ENCODE measurements around the gene TSHZ3. TPM values are rescaled to one million over a fixed set of nuclear protein-coding genes. Genes with fewer than 3 reads are reported as not detected.

The TSHZ3 gene
- polyA plus RNA-seq, 1 experiment: 10.9 TPM

GRCh38 chr19:31303262-31303815 is 45.9 kb downstream of the TSHZ3 start:
- Histone ChIP-seq H3K27ac (ENCODE audit: low read depth, low read length) (no peak overlapping the region), H3K4me3 (ENCODE audit: low read depth, low read length) (no peak overlapping the region), H3K9me3 (ENCODE audit: control insufficient read depth, insufficient read depth, low read length) (no peaks in the 10 kb centered on the region; the same call in 1 of the 2 replicates), H3K27me3 (ENCODE audit: control insufficient read depth, insufficient read depth, low read length) (no peaks in the 10 kb centered on the region)
- DNase-seq (ENCODE audit: low read depth, low spot score): no peak
- no peak for TF ChIP-seq CTCF (IDR thresholded peaks at IDR 0.05; ENCODE audit: low read depth, low read length)
- CTCF ChIA-PET: interaction anchor here (0.8 to 1.6 kb wide), 2 partner anchors 11 to 35 kb away, joined by 4 to 10 read pairs; no protein-coding TSS in a partner anchor
- POLR2A ChIA-PET: no interaction called here

- ChIA-PET CTCF (interaction anchor here (1.6 kb wide), 1 partner anchor 37 kb away, joined by 10 read pairs; no protein-coding TSS in a partner anchor), POLR2A (no interaction called here)
- Histone ChIP-seq H3K4me3 (ENCODE audit: low read depth, low read length) (no peak overlapping the region), H3K27ac (ENCODE audit: low read depth, low read length) (peak overlapping the region; percentile 2), H3K9me3 (ENCODE audit: control insufficient read depth, insufficient read depth, low read length) (no peaks in the 10 kb centered on the region; the same call in 1 of the 2 replicates), H3K27me3 (ENCODE audit: control insufficient read depth, insufficient read depth, low read length) (no peaks in the 10 kb centered on the region)
- no peak for DNase-seq (ENCODE audit: low read depth, low spot score)
- TF ChIP-seq CTCF (IDR thresholded peaks at IDR 0.05; ENCODE audit: low read depth, low read length): no peak
These were observed 47.8 kb downstream of the TSHZ3 start for GRCh38 chr19:31301306-31301980.

GRCh38 chr19:31300422-31300821 is 48.8 kb downstream of the TSHZ3 start:
- Histone ChIP-seq H3K9me3 (ENCODE audit: control insufficient read depth, insufficient read depth, low read length) (no peaks in the 10 kb centered on the region), H3K27ac (ENCODE audit: low read depth, low read length) (no peak overlapping the region), H3K4me3 (ENCODE audit: low read depth, low read length) (no peak overlapping the region), H3K27me3 (ENCODE audit: control insufficient read depth, insufficient read depth, low read length) (no peaks in the 10 kb centered on the region)
- POLR2A ChIA-PET: no interaction called here
- CTCF ChIA-PET: interaction anchor here (0.9 kb wide), 1 partner anchor 29 kb away, joined by 4 read pairs; no protein-coding TSS in a partner anchor
- DNase-seq (ENCODE audit: low read depth, low spot score): no peak
- TF ChIP-seq CTCF (IDR thresholded peaks at IDR 0.05; ENCODE audit: low read depth, low read length): no peak

GRCh38 chr19:31299665-31300064 is 49.6 kb downstream of the TSHZ3 start:
- H3K4me3 ChIP-seq (ENCODE audit: low read depth, low read length): no peak overlapping the region
- no peak for TF ChIP-seq CTCF (IDR thresholded peaks at IDR 0.05; ENCODE audit: low read depth, low read length)
- CTCF ChIA-PET: interaction anchor here (0.9 kb wide), 1 partner anchor 28 kb away, joined by 4 read pairs; no protein-coding TSS in a partner anchor
- no peaks in the 10 kb centered on the region for H3K27me3 ChIP-seq (ENCODE audit: control insufficient read depth, insufficient read depth, low read length)
- no peak for DNase-seq (ENCODE audit: low read depth, low spot score)
- no peak overlapping the region for H3K27ac ChIP-seq (ENCODE audit: low read depth, low read length)
- POLR2A ChIA-PET: no interaction called here
- H3K9me3 ChIP-seq (ENCODE audit: control insufficient read depth, insufficient read depth, low read length): no peaks in the 10 kb centered on the region

- Histone ChIP-seq H3K27ac (ENCODE audit: low read depth, low read length) (no peak overlapping the region), H3K9me3 (ENCODE audit: control insufficient read depth, insufficient read depth, low read length) (no peaks in the 10 kb centered on the region), H3K27me3 (ENCODE audit: control insufficient read depth, insufficient read depth, low read length) (no peaks in the 10 kb centered on the region), H3K4me3 (ENCODE audit: low read depth, low read length) (no peak overlapping the region)
- CTCF ChIA-PET: interaction anchor here (0.8 to 1.0 kb wide), 2 partner anchors 40 to 243 kb away, joined by 3 to 5 read pairs; no protein-coding TSS in a partner anchor
- DNase-seq (ENCODE audit: low read depth, low spot score): no peak
- POLR2A ChIA-PET: no interaction called here
- no peak for TF ChIP-seq CTCF (IDR thresholded peaks at IDR 0.05; ENCODE audit: low read depth, low read length)
These were observed 51.2 kb downstream of the TSHZ3 start for GRCh38 chr19:31297991-31298390.

Measured in AG04450 (cell line).